Measurements from ENCODE around the gene TIAL1.
"Not testable (repeated sequence)": the region's sequence is repeated elsewhere in the genome, so short reads cannot be mapped to it uniquely, and the experiment has no call there.

Gene TIAL1

GRCh38 chr10:119596537-119597404 lies at the start of gene TIAL1:
TSS of gene TIAL1 (minus strand) at chr10:119596964. CDS start at chr10:119596465, 499 bp downstream.
- DNase-seq: peak; percentile 95 to 98

GRCh38 chr10:119644994-119645393 lies 48.2 kb upstream of the TIAL1 start:
- DNase-seq: no peak

- DNase-seq: no peak
Observed at GRCh38 chr10:119644205-119644814, 47.5 kb upstream of the TIAL1 start.

- no peak for DNase-seq
Observed at GRCh38 chr10:119643306-119644204, 46.8 kb upstream of the TIAL1 start.

- no peak for DNase-seq
Observed at GRCh38 chr10:119642556-119643111, 45.9 kb upstream of the TIAL1 start.

GRCh38 chr10:119640875-119641526 lies 44.2 kb upstream of the TIAL1 start:
- DNase-seq: no peak

- no peak for DNase-seq
Observed at GRCh38 chr10:119640384-119640783, 43.6 kb upstream of the TIAL1 start.

- no peak for DNase-seq
Observed at GRCh38 chr10:119638982-119639381, 42.2 kb upstream of the TIAL1 start.

- DNase-seq: no peak
Observed at GRCh38 chr10:119637631-119638030, 40.9 kb upstream of the TIAL1 start.

GRCh38 chr10:119634219-119634544 lies 37.4 kb upstream of the TIAL1 start:
- DNase-seq: no peak

GRCh38 chr10:119633538-119634218 lies 36.9 kb upstream of the TIAL1 start:
- DNase-seq: no peak

- no peak for DNase-seq
Observed at GRCh38 chr10:119630300-119630699, 33.5 kb upstream of the TIAL1 start.

GRCh38 chr10:119625570-119626280 lies 29.0 kb upstream of the TIAL1 start:
- no peak for DNase-seq

GRCh38 chr10:119621078-119621384 lies 24.3 kb upstream of the TIAL1 start:
- DNase-seq: no peak

- DNase-seq: no peak
Observed at GRCh38 chr10:119620241-119621077, 23.7 kb upstream of the TIAL1 start.

- DNase-seq: not testable (repeated sequence)
Observed at GRCh38 chr10:119619811-119620210, 23.0 kb upstream of the TIAL1 start.

- no peak for DNase-seq
Observed at GRCh38 chr10:119619215-119619614, 22.5 kb upstream of the TIAL1 start.

- no peak for DNase-seq
Observed at GRCh38 chr10:119616882-119617570, 20.3 kb upstream of the TIAL1 start.

- no peak for DNase-seq
Observed at GRCh38 chr10:119614686-119615085, 17.9 kb upstream of the TIAL1 start.

- DNase-seq: no peak
Observed at GRCh38 chr10:119613741-119614140, 17.0 kb upstream of the TIAL1 start.
